Calu3 (cell line): ENCODE data around the gene C22orf39. TPM values are rescaled to one million over a fixed set of nuclear protein-coding genes. Genes with fewer than 3 reads are reported as not detected.
"Not testable (repeated sequence)": the region's sequence is repeated elsewhere in the genome, so short reads cannot be mapped to it uniquely, and the experiment has no call there.

Experiments
- BruUV-seq: library from RNA; stranded (reverse); fragments of 400-500 nt; replicated peaks from 2 replicates; lab custom pipeline; 2021; lab: Mats Ljungman, UMichigan
- CTCF ChIA-PET: fragments of 300-600 bp; sonication (Branson Sonifier 250); formaldehyde crosslinking; loops from one replicate; lab custom pipeline; 2022; ENCODE audit warnings: antibody characterized with exemption; lab: Charles Lee
- DNase-seq: peaks from one replicate; pipeline ENCODE4 v3.0.0; 2022
- H3K27ac Mint-ChIP-seq: one replicate; pipeline ENCODE4 v1.8.0; 2022; ENCODE audit warnings: mixed read lengths; ENCODE audit not compliant: unreplicated experiment
- H3K27me3 Mint-ChIP-seq: one replicate; pipeline ENCODE4 v1.8.0; 2022; ENCODE audit warnings: mixed read lengths; ENCODE audit not compliant: unreplicated experiment
- H3K36me3 Mint-ChIP-seq: one replicate; pipeline ENCODE4 v1.8.0; 2022; ENCODE audit warnings: mild to moderate bottlenecking, moderate library complexity, mixed read lengths; ENCODE audit not compliant: insufficient read depth, unreplicated experiment
- H3K4me1 Mint-ChIP-seq: one replicate; pipeline ENCODE4 v1.8.0; 2022; ENCODE audit warnings: mild to moderate bottlenecking, low read depth, mixed read lengths; ENCODE audit not compliant: unreplicated experiment
- H3K4me3 Mint-ChIP-seq: one replicate; pipeline ENCODE4 v1.8.0; 2022; ENCODE audit warnings: mild to moderate bottlenecking, low read depth, moderate library complexity, mixed read lengths; ENCODE audit not compliant: unreplicated experiment
- H3K9me3 Mint-ChIP-seq: one replicate; pipeline ENCODE4 v1.8.0; 2022; ENCODE audit warnings: low read depth, mixed read lengths; ENCODE audit not compliant: unreplicated experiment
- CTCF ChIP-seq: fragments of 200-600 bp; IDR thresholded peaks from one replicate; pipeline ENCODE4 v1.8.0; 2022; ENCODE audit warnings: antibody characterized with exemption; ENCODE audit not compliant: unreplicated experiment
- intact Hi-C: fragments of 100-400 bp; cut with micrococcal nuclease; formaldehyde crosslinking; loops from one replicate; pipeline ENCODE4 v1.10.0; 2022; ENCODE audit not compliant: unreplicated experiment
- total RNA-seq: library from RNA; stranded (reverse); gene quantifications from 2 replicates; pipeline ENCODE4 v1.2.3, GENCODE V29; 2022

Gene C22orf39
- total RNA-seq, 1 experiment from 2014 or later, result 15.7 TPM

DNA sequence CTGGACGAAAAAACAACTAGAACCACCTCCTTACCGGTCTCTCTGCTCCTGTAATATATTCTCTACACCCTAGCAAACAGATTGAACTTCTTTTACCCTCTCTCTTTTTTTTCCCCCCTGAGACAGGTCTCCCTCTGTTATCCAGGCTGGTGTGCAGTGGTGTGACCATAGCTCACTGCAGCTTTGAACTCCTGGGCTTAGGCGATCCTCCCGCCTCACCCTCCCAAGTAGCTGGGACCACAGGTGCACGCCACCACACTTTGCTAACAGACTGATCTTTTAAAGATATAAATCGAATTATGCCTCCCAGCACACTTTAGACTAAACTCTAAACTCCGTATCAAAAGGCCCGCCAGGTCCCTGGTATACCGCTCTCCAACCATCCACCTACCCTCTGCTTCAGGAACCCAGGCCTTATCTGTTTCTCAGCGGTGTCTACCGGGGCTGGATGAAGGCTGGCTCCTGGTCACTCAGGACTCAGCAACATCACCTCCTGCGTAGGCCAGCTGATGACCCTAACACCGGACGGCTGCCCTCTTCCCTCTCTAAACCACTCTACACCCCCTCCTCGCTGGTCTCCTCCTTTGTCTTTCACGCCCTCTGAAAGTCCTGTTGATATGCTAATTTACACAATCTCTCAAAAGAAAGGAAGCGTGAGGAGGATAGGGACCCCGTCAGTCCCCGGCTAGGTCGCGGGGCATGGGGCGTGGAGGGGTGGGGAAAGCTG is 745 bp downstream of the C22orf39 start:
- Mint-ChIP-seq H3K4me1 (peaks cover 14% of the 10 kb centered on the region), H3K4me3 (peak overlapping the region; percentile 84), H3K27me3 (no peaks in the 10 kb centered on the region), H3K27ac (peak overlapping the region; percentile 58), H3K9me3 (no peaks in the 10 kb centered on the region), H3K36me3 (peaks cover 33% of the 10 kb centered on the region)
- CTCF ChIA-PET, result interaction anchor here (1.0 kb wide), 1 partner anchor 268 kb away, joined by 5 read pairs; the partner anchor contains the start of gene SLC25A1
- TF ChIP-seq CTCF, result no peak
- no peak for DNase-seq
- intact Hi-C loops, result no loop called here
- no TSS peak for BruUV-seq

DNA sequence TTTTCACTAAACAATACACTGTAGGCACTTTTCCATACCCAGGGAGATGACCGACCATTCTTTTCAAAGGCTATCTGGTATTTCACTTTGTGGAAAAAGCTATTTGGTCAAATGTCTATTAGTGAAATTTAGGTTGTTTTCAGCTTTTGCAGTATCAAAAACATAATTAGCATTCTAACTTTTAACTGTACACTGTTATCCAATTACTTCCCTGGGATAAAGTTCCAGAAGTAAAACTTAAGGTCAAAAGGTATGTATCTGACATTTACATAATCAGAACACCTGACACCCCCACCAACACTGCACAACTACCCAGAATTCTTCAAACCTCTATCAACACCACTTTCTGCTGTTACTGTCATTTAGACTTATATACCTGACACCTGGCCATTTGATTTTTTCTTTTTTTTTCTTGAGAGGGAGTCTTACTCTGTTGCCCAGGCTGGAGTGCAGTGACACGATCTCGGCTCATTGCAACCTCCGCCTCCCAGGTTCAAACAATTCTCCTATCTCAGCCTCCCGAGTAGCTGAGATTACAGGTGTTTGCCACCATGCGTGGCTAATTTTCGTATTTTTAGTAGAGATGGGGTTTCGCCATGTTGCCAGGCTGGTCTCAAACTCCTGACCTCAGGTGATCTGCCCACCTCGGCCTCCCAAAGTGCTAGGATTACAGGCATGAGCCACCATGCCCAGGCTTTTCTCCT is 2.1 kb downstream of the C22orf39 start:
- H3K27me3 Mint-ChIP-seq, H3K4me3 Mint-ChIP-seq, BruUV-seq, H3K9me3 Mint-ChIP-seq, CTCF ChIA-PET, DNase-seq, H3K27ac Mint-ChIP-seq, intact Hi-C loops: not testable (repeated sequence)
- Mint-ChIP-seq H3K4me1 (peaks cover 14% of the 10 kb centered on the region), H3K36me3 (peaks cover 23% of the 10 kb centered on the region)

DNA sequence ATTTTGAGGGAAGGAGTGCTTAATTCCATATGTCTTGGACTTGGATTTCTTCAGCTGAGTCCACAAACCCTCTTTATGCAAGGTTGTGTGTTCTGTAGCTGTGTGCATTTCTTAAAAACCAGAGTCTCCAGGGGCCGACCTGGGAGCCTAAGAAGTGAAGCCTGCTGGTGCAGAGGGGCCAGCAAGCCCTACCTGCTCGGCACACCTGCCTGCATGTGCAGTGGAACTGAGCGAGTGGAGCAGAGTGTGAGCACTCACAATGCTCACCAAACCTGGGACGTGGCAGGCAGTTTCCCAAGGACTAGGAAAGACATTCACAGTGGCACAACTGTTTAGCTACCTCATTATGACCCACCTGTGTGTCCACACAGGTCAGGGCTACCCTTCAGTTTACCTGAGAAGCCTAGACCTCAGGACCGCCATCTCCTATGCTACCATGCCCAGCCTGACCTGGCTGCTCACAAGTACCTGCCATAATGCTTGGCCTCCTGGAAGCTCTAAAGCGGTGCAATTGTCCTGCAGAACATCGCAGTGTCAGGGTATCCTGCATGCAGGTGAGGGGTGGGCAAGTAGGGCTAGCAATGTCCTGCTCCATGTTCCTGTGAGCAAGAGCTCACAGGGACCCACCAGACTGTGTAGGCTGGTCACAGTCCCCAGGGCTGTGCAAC is 3.8 kb downstream of the C22orf39 start:
- peaks cover 29% of the 10 kb centered on the region for H3K36me3 Mint-ChIP-seq
- no peaks in the 10 kb centered on the region for H3K27me3 Mint-ChIP-seq
- no TSS peak for BruUV-seq
- intact Hi-C loops, result no loop called here
- CTCF ChIA-PET, result no interaction called here
- no peak overlapping the region for H3K4me3 Mint-ChIP-seq
- DNase-seq, result no peak
- H3K9me3 Mint-ChIP-seq, result no peaks in the 10 kb centered on the region
- TF ChIP-seq CTCF, result no peak
- no peak overlapping the region for H3K27ac Mint-ChIP-seq
- H3K4me1 Mint-ChIP-seq, result peaks cover 14% of the 10 kb centered on the region

- CTCF ChIA-PET, result no interaction called here
- no peak overlapping the region for H3K27ac Mint-ChIP-seq
Measured at GRCh38 chr22:19442166-19442565, 5.3 kb downstream of the C22orf39 start.

More at GRCh38 chr22:19442166-19442565, 5.3 kb downstream of the C22orf39 start:
- H3K36me3 Mint-ChIP-seq, result peaks cover 14% of the 10 kb centered on the region
- H3K9me3 Mint-ChIP-seq, result no peaks in the 10 kb centered on the region
- peaks cover 13% of the 10 kb centered on the region for H3K4me1 Mint-ChIP-seq
- H3K27me3 Mint-ChIP-seq, result no peaks in the 10 kb centered on the region
- intact Hi-C loops, result no loop called here
- no peak for DNase-seq
- H3K4me3 Mint-ChIP-seq, result no peak overlapping the region
- no TSS peak for BruUV-seq
- no peak for TF ChIP-seq CTCF
